Keratinocyte (primary cell): ENCODE measurements around the gene FLNA. TPM values are rescaled to one million over a fixed set of nuclear protein-coding genes. Genes with fewer than 3 reads are reported as not detected.

Experiments
- polyA plus RNA-seq, 5 experiments: library from polyadenylated mRNA; depleted of rRNA in 3 of 5; stranded (reverse) in 3 of 5; stranded (forward) in 1 of 5; unstranded in 1 of 5; fragments of >200 nt; gene quantifications; 1 replicate in 1 of 5; 2 replicates in 3 of 5; 3 replicates in 1 of 5; pipeline versions ENCODE4 v1.2.1 to v1.2.3, GENCODE V29; 2011 to 2012; ENCODE audit warnings: missing spikeins in 2 of 5, low read depth in 1 of 5, low replicate concordance in 1 of 5
- small RNA-seq, 3 experiments: library from RNA; depleted of rRNA; stranded (forward); fragments of <200 nt; gene quantifications; one replicate each; pipeline ENCODE3, GENCODE V24; 2012; ENCODE audit warnings: low read depth in 3 of 3, low replicate concordance in 1 of 3; ENCODE audit not compliant: insufficient read length in 3 of 3

The FLNA gene
- polyA plus RNA-seq, 1 donor (not counting 4 experiments of a cell fraction or from before 2014, with no cell fraction given): 245 TPM

Small RNAs within 50 kb of the gene (small RNA-seq; reads per million reads assigned to genes)
- gene SNORA70: 0 reads per million in 3 experiments

Other genes with a start within 250 kb of the FLNA start
- gene OPN1LW, start 230.4 kb downstream of the FLNA start, polyA plus RNA-seq: not detected in 3 replicates
- gene OPN1MW, start 192.0 kb downstream of the FLNA start, polyA plus RNA-seq: not detected in 3 replicates
- not detected in 3 replicates for gene OPN1MW2, start 154.9 kb downstream of the FLNA start, polyA plus RNA-seq
- not detected in 3 replicates for gene OPN1MW3, start 117.1 kb downstream of the FLNA start, polyA plus RNA-seq
- not detected in 3 replicates for gene TEX28, start 79.5 kb downstream of the FLNA start, polyA plus RNA-seq
- gene TKTL1, start 78.8 kb downstream of the FLNA start, polyA plus RNA-seq: not detected in 3 replicates
- 32.7 to 65.5 TPM (median 36.9 TPM) in 3 replicates for gene EMD, start 4.7 kb upstream of the FLNA start, polyA plus RNA-seq
- 2,926 to 3,552 TPM (median 3,414 TPM) in 3 replicates for gene RPL10, start 23.7 kb upstream of the FLNA start, polyA plus RNA-seq
- gene DNASE1L1, start 34.6 kb upstream of the FLNA start, polyA plus RNA-seq: 16.7 to 37.6 TPM (median 17.1 TPM) in 3 replicates
- gene TAFAZZIN, start 36.9 kb upstream of the FLNA start, polyA plus RNA-seq: 16.3 to 20.6 TPM (median 19.9 TPM) in 3 replicates
- 42.4 to 85.5 TPM (median 74.1 TPM) in 3 replicates for gene ATP6AP1, start 54.0 kb upstream of the FLNA start, polyA plus RNA-seq
- 61.8 to 96.4 TPM (median 75.3 TPM) in 3 replicates for gene GDI1, start 62.5 kb upstream of the FLNA start, polyA plus RNA-seq
- gene FAM50A, start 69.5 kb upstream of the FLNA start, polyA plus RNA-seq: 34.0 to 40.0 TPM (median 35.7 TPM) in 3 replicates
- 7.6 to 14.2 TPM (median 13.0 TPM) in 3 replicates for gene PLXNA3, start 83.6 kb upstream of the FLNA start, polyA plus RNA-seq
- 6.3 to 11.4 TPM (median 9.3 TPM) in 3 replicates for gene LAGE3, start 104.6 kb upstream of the FLNA start, polyA plus RNA-seq
- gene UBL4A, start 112.0 kb upstream of the FLNA start, polyA plus RNA-seq: 15.2 to 26.7 TPM (median 20.4 TPM) in 3 replicates
- gene SLC10A3, start 116.0 kb upstream of the FLNA start, polyA plus RNA-seq: 8.1 to 15.9 TPM (median 15.0 TPM) in 3 replicates
- gene FAM3A, start 141.6 kb upstream of the FLNA start, polyA plus RNA-seq: 15.8 to 25.3 TPM (median 21.4 TPM) in 3 replicates
- 26.8 to 71.9 TPM (median 41.6 TPM) in 3 replicates for gene G6PD, start 172.2 kb upstream of the FLNA start, polyA plus RNA-seq
- 15.1 to 19.9 TPM (median 16.5 TPM) in 3 replicates for gene IKBKG, start 173.0 kb upstream of the FLNA start, polyA plus RNA-seq
- not detected in 3 replicates for gene CTAG1A, start 210.5 kb upstream of the FLNA start, polyA plus RNA-seq
- gene CTAG1B, start 244.6 kb upstream of the FLNA start, polyA plus RNA-seq: not detected in 3 replicates